ENCODE measurements around the gene IBA57.

DNA sequence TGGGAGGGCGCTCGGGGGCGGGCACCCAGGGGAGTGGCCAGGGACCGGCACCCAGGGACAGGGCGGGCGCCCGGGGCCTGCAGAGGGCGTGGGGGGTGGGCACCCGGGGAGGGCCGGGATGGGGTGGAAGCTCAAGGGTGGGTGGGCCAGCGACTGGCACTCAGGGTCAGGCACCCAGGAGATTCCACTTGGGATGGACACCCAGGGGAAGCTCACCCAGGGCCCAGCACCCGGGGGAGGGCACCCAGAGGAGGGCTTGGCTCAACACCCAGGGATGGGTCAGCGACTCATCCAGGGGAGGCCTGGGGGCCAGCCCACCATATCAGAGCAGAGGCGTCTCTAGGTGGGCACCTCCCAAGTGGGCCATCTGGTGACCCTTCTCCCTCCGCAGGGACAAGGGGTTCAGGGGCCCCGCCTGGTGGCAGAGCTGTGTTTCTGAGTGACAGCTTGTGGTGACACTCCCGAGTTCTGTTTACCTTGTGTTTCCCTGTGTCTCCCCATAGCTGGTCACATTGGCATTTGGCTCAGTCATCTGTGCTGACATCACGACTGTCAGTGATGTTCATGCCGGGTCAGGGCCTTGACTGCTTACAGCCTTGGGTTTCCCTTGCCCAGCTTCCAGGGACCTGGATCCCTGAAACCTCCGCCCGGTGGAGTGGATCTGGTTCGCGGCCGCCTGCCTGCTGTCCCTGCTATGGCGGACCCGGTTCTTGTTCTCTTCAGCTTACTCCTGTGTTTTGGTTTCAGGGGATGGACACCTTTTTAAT, 749 bp downstream of the IBA57 start:
- TF ChIP-seq POLR2A (IDR thresholded peaks at IDR 0.05) (no peak), CTCF (IDR thresholded peaks at IDR 0.05) (peak in 3 of 6 experiments; percentile 19 to 34 (median 28))
